Esophagus muscularis mucosa (tissue), 3 donors: ENCODE data around the gene EARS2.

Experiments
- POLR2A ChIP-seq: fragments of 450-650 bp; IDR thresholded peaks from one replicate; pipeline ENCODE4 v1.6.1; 2017; ENCODE audit warnings: antibody characterized with exemption, moderate library complexity, mild to moderate bottlenecking, low read depth
- TF ChIP-seq, protein P1 (sequence below), 3 experiments: fragments of 200-600 bp in 2 of 3; fragments of 450-650 bp in 1 of 3; sonication (generic) in 2 of 3; IDR thresholded peaks; one replicate each; pipeline ENCODE4 v1.5.1; 2017 to 2019; ENCODE audit warnings: antibody characterized with exemption in 3 of 3, mild to moderate bottlenecking in 2 of 3, moderate library complexity in 1 of 3

DNA sequence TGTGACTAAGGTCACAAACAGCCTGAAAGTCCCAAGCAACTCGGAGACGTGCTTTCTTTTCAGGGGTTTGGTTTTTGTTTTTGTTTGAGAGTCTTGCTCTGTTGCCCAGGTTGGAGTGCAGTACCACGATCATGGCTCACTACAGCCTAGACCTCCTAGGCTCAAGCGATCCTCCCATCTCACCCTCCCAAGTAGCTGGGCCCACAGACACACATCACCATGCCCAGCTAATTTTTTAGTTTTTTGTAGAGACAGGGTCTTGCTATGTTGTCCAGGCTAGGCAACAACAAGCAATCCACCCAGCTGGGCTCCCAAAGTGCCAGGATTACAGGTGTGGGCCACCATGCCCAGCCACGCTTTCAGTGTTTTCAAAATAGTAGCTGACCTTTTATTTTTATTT is 27.1 kb downstream of the EARS2 start:
- TF ChIP-seq, protein P1, sequence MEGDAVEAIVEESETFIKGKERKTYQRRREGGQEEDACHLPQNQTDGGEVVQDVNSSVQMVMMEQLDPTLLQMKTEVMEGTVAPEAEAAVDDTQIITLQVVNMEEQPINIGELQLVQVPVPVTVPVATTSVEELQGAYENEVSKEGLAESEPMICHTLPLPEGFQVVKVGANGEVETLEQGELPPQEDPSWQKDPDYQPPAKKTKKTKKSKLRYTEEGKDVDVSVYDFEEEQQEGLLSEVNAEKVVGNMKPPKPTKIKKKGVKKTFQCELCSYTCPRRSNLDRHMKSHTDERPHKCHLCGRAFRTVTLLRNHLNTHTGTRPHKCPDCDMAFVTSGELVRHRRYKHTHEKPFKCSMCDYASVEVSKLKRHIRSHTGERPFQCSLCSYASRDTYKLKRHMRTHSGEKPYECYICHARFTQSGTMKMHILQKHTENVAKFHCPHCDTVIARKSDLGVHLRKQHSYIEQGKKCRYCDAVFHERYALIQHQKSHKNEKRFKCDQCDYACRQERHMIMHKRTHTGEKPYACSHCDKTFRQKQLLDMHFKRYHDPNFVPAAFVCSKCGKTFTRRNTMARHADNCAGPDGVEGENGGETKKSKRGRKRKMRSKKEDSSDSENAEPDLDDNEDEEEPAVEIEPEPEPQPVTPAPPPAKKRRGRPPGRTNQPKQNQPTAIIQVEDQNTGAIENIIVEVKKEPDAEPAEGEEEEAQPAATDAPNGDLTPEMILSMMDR (IDR thresholded peaks at IDR 0.05), result no peak
- no peak for TF ChIP-seq POLR2A
